CD4-positive, alpha-beta memory T cell (primary cell): ENCODE measurements around the gene SLC37A2. TPM values are rescaled to one million over a fixed set of nuclear protein-coding genes. Genes with fewer than 3 reads are reported as not detected.
"Not testable (repeated sequence)": the region's sequence is repeated elsewhere in the genome, so short reads cannot be mapped to it uniquely, and the experiment has no call there.

ENCODE experiments used
- CTCF ChIA-PET: fragments of 350-600 bp; sonication (Branson Sonifier 250); formaldehyde crosslinking; loops from one replicate; lab custom pipeline; 2021; ENCODE audit warnings: inconsistent platforms; ENCODE audit not compliant: partially characterized antibody; lab: Charles Lee
- POLR2A ChIA-PET: fragments of 350-600 bp; sonication (Branson Sonifier 250); formaldehyde crosslinking; loops from one replicate; lab custom pipeline; 2021; ENCODE audit not compliant: partially characterized antibody; lab: Charles Lee
- DNase-seq, 5 donors: peaks; one replicate each; pipeline versions ENCODE4 v3.0.0 to v3.0.0-alpha.2; 2020 to 2022; ENCODE audit warnings: mixed read lengths in 1 of 5
- H3K27ac ChIP-seq: one replicate; pipeline ENCODE4 v1.7.0; 2013; ENCODE audit warnings: low read depth, low read length
- H3K27me3 ChIP-seq: 2 replicates; pipeline ENCODE4 v1.7.0; 2013; ENCODE audit warnings: mild to moderate bottlenecking, low read length, moderate library complexity; ENCODE audit not compliant: insufficient read depth
- H3K36me3 ChIP-seq: 2 replicates; pipeline ENCODE4 v1.7.0; 2013; ENCODE audit warnings: mild to moderate bottlenecking, low read length, moderate library complexity; ENCODE audit not compliant: insufficient read depth
- H3K4me1 ChIP-seq: 2 replicates; pipeline ENCODE4 v1.7.0; 2013; ENCODE audit warnings: mild to moderate bottlenecking, low read length, moderate library complexity; ENCODE audit not compliant: insufficient read depth
- H3K4me3 ChIP-seq, 2 donors: one replicate each; pipeline ENCODE4 v1.7.0; 2013; ENCODE audit warnings: low read length in 2 of 2, mild to moderate bottlenecking in 1 of 2
- H3K9me3 ChIP-seq, 2 donors: one replicate each; pipeline ENCODE4 v1.7.0; 2013; ENCODE audit warnings: low read length in 2 of 2, control low read depth in 1 of 2; ENCODE audit not compliant: control insufficient read depth in 1 of 2
- H3K27ac Mint-ChIP-seq, 7 donors: one replicate each; pipeline ENCODE4 v1.8.0; 2020 to 2021; ENCODE audit warnings: mixed read lengths in 7 of 7, mild to moderate bottlenecking in 6 of 7, inconsistent platforms in 3 of 7, moderate library complexity in 3 of 7
- H3K27me3 Mint-ChIP-seq, 2 donors: one replicate each; pipeline ENCODE4 v1.8.0; 2020 to 2021; ENCODE audit warnings: mixed read lengths in 2 of 2
- H3K36me3 Mint-ChIP-seq, 2 donors: one replicate each; pipeline ENCODE4 v1.8.0; 2020 to 2021; ENCODE audit warnings: mixed read lengths in 2 of 2, inconsistent platforms in 1 of 2, mild to moderate bottlenecking in 1 of 2
- H3K4me1 Mint-ChIP-seq, 4 donors: one replicate each; pipeline ENCODE4 v1.8.0; 2020 to 2021; ENCODE audit warnings: mixed read lengths in 4 of 4, mild to moderate bottlenecking in 1 of 4
- H3K4me3 Mint-ChIP-seq, 8 donors: one replicate each; pipeline ENCODE4 v1.8.0; 2020 to 2021; ENCODE audit warnings: mixed read lengths in 8 of 8, mild to moderate bottlenecking in 7 of 8, moderate library complexity in 6 of 8, inconsistent platforms in 3 of 8
- H3K9me3 Mint-ChIP-seq, 8 donors: one replicate each; pipeline ENCODE4 v1.8.0; 2020 to 2021; ENCODE audit warnings: mixed read lengths in 8 of 8, mild to moderate bottlenecking in 5 of 8, inconsistent platforms in 3 of 8, moderate library complexity in 1 of 8
- intact Hi-C: fragments of 100-400 bp; cut with micrococcal nuclease; formaldehyde crosslinking; loops from one replicate; pipeline ENCODE4 v1.15.1; 2023
- polyA plus RNA-seq, 2 donors: library from polyadenylated mRNA; unstranded; fragments of 300-500 nt; fragmentation: Illumina TruSeq; gene quantifications; one replicate each; pipeline ENCODE4 v1.2.3, GENCODE V29; 2021
- total RNA-seq, 2 experiments: library from RNA; stranded (reverse); gene quantifications; one replicate each; pipeline ENCODE4 v1.2.3, GENCODE V29; 2021

SLC37A2 gene
- total and polyA plus RNA-seq, 4 experiments from 2014 or later, result 3.8 to 4.8 TPM; not detected in 2

DNA sequence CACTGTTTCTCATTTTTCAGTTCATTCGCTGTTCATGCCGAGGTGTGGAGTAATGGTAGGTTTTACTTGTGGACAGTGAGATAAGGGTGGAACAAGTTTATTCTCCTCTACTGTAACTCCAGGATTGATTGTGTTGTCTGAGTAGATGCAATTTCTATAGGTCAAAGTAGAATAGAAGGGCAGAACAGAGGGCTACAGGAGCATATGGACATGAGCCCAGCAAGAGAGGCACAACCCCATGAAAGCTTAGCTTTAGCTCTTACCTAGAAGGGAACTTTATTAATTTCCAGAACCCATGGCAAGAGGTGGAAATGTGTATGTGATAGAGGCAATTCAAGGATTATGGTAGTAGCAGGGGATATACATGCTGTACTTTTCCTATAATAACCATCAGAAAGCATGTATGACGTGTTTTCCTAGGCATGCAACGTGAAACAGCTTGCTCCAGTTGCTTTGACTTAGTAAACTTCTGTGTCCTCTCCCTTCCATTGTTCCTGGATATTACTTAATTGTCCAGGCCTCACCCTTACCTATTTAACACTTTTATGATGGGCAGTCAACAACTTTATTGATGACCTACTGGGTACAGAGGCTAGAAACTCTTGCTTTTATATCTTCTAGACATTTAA, 13.8 kb upstream of the SLC37A2 start:
- H3K27ac Mint-ChIP-seq, result no peak overlapping the region
- H3K27ac ChIP-seq, result no peak overlapping the region
- ChIA-PET CTCF (no interaction called here), POLR2A (no interaction called here)
- peaks cover 0 to 3% of the 10 kb centered on the region in 2 donors for H3K9me3 ChIP-seq
- no peak overlapping the region for H3K4me3 Mint-ChIP-seq
- H3K4me1 Mint-ChIP-seq, result peaks cover 0 to 2% (median 0%) of the 10 kb centered on the region in 4 donors
- no peaks in the 10 kb centered on the region for H3K4me1 ChIP-seq
- H3K36me3 ChIP-seq, result no peaks in the 10 kb centered on the region
- H3K27me3 Mint-ChIP-seq, result no peaks in the 10 kb centered on the region
- DNase-seq, result no peak
- intact Hi-C loops, result no loop called here
- no peak overlapping the region for H3K4me3 ChIP-seq
- peaks cover 0 to 9% (median 3%) of the 10 kb centered on the region in 8 donors for H3K9me3 Mint-ChIP-seq
- H3K27me3 ChIP-seq, result no peaks in the 10 kb centered on the region
- H3K36me3 Mint-ChIP-seq, result no peaks in the 10 kb centered on the region

GRCh38 chr11:125052047-125052446, 11.1 kb upstream of the SLC37A2 start:
- Histone ChIP-seq H3K27ac (no peak overlapping the region), H3K27me3 (no peaks in the 10 kb centered on the region), H3K4me1 (no peaks in the 10 kb centered on the region), H3K4me3 (no peak overlapping the region), H3K9me3 (no peaks in the 10 kb centered on the region), H3K36me3 (no peaks in the 10 kb centered on the region)
- ChIA-PET CTCF (interaction anchor here (0.9 kb wide), 1 partner anchor 88 kb away, joined by 3 read pairs; no protein-coding TSS in a partner anchor), POLR2A (no interaction called here)
- H3K4me3 Mint-ChIP-seq, result no peak overlapping the region
- H3K27ac Mint-ChIP-seq, result no peak overlapping the region
- H3K9me3 Mint-ChIP-seq, result peaks cover 0 to 5% (median 0%) of the 10 kb centered on the region in 8 donors
- intact Hi-C loops, result no loop called here
- H3K36me3 Mint-ChIP-seq, result no peaks in the 10 kb centered on the region
- DNase-seq, result no peak
- no peaks in the 10 kb centered on the region for H3K27me3 Mint-ChIP-seq
- H3K4me1 Mint-ChIP-seq, result peaks cover 0 to 2% (median 0%) of the 10 kb centered on the region in 4 donors

DNA sequence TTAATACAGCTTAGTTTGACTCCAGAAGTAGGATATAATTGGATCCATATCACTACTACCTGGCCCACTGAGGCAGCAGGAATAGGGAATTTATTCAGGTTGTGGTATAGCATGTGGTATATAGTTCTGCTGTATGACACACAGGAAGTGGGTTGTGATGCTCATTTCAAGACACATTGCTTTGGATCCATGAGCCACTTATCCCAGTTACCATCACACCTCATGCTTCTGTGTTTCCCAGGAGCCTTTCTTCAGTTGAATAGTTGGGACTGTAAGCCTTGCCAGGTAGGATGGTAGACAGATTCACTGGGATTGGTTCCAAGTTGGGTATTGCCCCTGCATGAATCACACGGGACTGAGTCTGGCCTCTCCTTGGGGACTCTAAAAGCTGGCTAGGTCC, 9.9 kb upstream of the SLC37A2 start:
- H3K9me3 Mint-ChIP-seq, result peaks cover 0 to 5% (median 0%) of the 10 kb centered on the region in 8 donors

DNA sequence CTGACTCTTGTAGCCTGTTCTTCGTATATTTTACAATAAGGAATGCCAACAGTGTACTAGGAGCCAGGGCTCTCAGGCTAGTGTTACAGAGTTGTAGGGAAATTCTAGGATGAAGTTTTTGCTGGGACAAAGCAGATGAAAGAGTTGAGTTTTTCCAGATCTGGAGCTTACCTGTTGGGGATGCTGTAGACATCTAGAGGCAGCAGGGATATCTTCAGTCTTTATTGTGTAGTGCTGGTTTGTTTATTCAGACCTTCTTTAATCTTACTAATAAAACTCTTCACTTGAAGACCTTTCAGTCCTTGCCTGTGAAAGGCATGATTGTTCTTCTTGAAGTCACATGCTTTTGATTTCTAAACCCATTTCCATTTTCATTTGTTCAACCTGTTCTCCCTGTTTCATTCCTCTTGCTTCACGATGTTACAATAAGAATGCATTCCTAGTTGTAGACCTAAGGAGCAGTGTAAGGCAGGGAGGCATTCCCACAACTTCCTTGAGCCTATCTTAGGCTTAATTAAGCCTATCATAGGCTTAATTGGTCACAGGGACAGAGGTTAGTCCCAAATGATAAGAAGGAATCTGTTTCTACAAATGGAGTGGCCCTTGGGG, 7.9 kb upstream of the SLC37A2 start:
- Histone ChIP-seq H3K36me3 (no peaks in the 10 kb centered on the region), H3K27ac (no peak overlapping the region), H3K9me3 (no peaks in the 10 kb centered on the region), H3K4me1 (no peaks in the 10 kb centered on the region), H3K4me3 (no peak overlapping the region), H3K27me3 (no peaks in the 10 kb centered on the region)
- no peak for DNase-seq
- Mint-ChIP-seq H3K4me3 (no peak overlapping the region), H3K27ac (no peak overlapping the region), H3K9me3 (peaks cover 0 to 5% (median 0%) of the 10 kb centered on the region in 8 donors), H3K36me3 (no peaks in the 10 kb centered on the region), H3K27me3 (no peaks in the 10 kb centered on the region), H3K4me1 (peaks cover 0 to 2% (median 0%) of the 10 kb centered on the region in 4 donors)
- intact Hi-C loops, result no loop called here
- CTCF ChIA-PET, result interaction anchor here (1.2 kb wide), 1 partner anchor 16 kb away, joined by 3 read pairs; no protein-coding TSS in a partner anchor
- POLR2A ChIA-PET, result no interaction called here

More for the DNA sequence above, 9.9 kb upstream of the SLC37A2 start:
- DNase-seq, result no peak
- Mint-ChIP-seq H3K36me3 (no peaks in the 10 kb centered on the region), H3K27me3 (no peaks in the 10 kb centered on the region), H3K4me3 (no peak overlapping the region), H3K4me1 (peaks cover 0 to 2% (median 0%) of the 10 kb centered on the region in 4 donors), H3K27ac (no peak overlapping the region)
- Histone ChIP-seq H3K9me3 (no peaks in the 10 kb centered on the region), H3K4me1 (no peaks in the 10 kb centered on the region), H3K36me3 (no peaks in the 10 kb centered on the region), H3K27me3 (no peaks in the 10 kb centered on the region), H3K27ac (no peak overlapping the region), H3K4me3 (no peak overlapping the region)
- intact Hi-C loops, result no loop called here
- ChIA-PET CTCF (interaction anchor here (0.9 kb wide), 1 partner anchor 87 kb away, joined by 3 read pairs; no protein-coding TSS in a partner anchor), POLR2A (no interaction called here)

GRCh38 chr11:125056111-125056510, 7.0 kb upstream of the SLC37A2 start:
- CTCF ChIA-PET, result interaction anchor here (1.2 kb wide), 1 partner anchor 15 kb away, joined by 3 read pairs; no protein-coding TSS in a partner anchor
- H3K4me1 ChIP-seq, H3K27me3 ChIP-seq, POLR2A ChIA-PET, H3K36me3 Mint-ChIP-seq, H3K4me1 Mint-ChIP-seq, H3K9me3 Mint-ChIP-seq, DNase-seq, H3K9me3 ChIP-seq, H3K36me3 ChIP-seq, H3K4me3 Mint-ChIP-seq, H3K27ac ChIP-seq, intact Hi-C loops, H3K27me3 Mint-ChIP-seq, H3K27ac Mint-ChIP-seq, H3K4me3 ChIP-seq: not testable (repeated sequence)

GRCh38 chr11:125056931-125057692, 6.0 kb upstream of the SLC37A2 start:
- H3K27me3 ChIP-seq, result peaks cover 4% of the 10 kb centered on the region
- no peaks in the 10 kb centered on the region for H3K9me3 ChIP-seq
- ChIA-PET CTCF (no interaction called here), POLR2A (no interaction called here)
- Mint-ChIP-seq H3K27me3 (peaks cover 0 to 2% of the 10 kb centered on the region in 2 donors), H3K36me3 (no peaks in the 10 kb centered on the region), H3K4me1 (peaks cover 0 to 2% (median 0%) of the 10 kb centered on the region in 4 donors), H3K4me3 (no peak overlapping the region), H3K27ac (no peak overlapping the region), H3K9me3 (peaks cover 0 to 5% (median 0%) of the 10 kb centered on the region in 8 donors)
- no peak for DNase-seq
- no peak overlapping the region for H3K27ac ChIP-seq
- intact Hi-C loops, result no loop called here
- no peaks in the 10 kb centered on the region for H3K4me1 ChIP-seq
- H3K4me3 ChIP-seq, result no peak overlapping the region
- no peaks in the 10 kb centered on the region for H3K36me3 ChIP-seq

DNA sequence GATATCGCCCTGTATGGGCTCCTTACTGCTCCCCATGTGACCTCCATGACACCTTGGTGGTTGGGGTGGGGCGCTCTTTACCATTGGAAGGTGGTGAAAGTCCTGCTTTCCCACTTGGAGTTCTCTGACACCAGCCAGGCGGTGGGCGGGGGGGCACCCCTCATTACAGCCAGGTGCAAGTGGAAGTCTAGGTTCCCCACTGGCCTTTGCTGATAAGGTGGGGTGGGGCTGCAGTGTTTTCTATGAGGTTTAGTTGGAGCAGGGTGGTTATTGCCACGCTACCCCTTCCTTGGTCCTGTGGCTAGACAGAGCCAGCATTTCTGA, 5.5 kb upstream of the SLC37A2 start:
- Histone ChIP-seq H3K36me3 (no peaks in the 10 kb centered on the region), H3K27me3 (peaks cover 8% of the 10 kb centered on the region), H3K4me3 (no peak overlapping the region), H3K4me1 (no peaks in the 10 kb centered on the region), H3K9me3 (no peaks in the 10 kb centered on the region), H3K27ac (no peak overlapping the region)
- Mint-ChIP-seq H3K4me3 (no peak overlapping the region), H3K36me3 (no peaks in the 10 kb centered on the region), H3K27me3 (peaks cover 0 to 3% of the 10 kb centered on the region in 2 donors), H3K9me3 (peaks cover 0 to 5% (median 0%) of the 10 kb centered on the region in 8 donors), H3K27ac (no peak overlapping the region), H3K4me1 (peaks cover 0 to 4% (median 0%) of the 10 kb centered on the region in 4 donors)
- no peak for DNase-seq
- ChIA-PET CTCF (no interaction called here), POLR2A (no interaction called here)
- intact Hi-C loops, result no loop called here
